HG03064 (cell line): ENCODE measurements around the gene TNRC18.
"Not testable (repeated sequence)": the region's sequence is repeated elsewhere in the genome, so short reads cannot be mapped to it uniquely, and the experiment has no call there.

Source experiments
- ATAC-seq: cut with Tn5 transposase; IDR thresholded peaks from one replicate; pipeline ENCODE4 v1.9.1; 2021; ENCODE audit warnings: low read depth; ENCODE audit not compliant: unreplicated experiment

Gene TNRC18

GRCh38 chr7:5423306-5423975 lies at the start of gene TNRC18:
Gene TNRC18 (minus strand): TSS chr7:5423834. CDS start chr7:5421246, 2,588 bp downstream.
- ATAC-seq, result no peak

DNA sequence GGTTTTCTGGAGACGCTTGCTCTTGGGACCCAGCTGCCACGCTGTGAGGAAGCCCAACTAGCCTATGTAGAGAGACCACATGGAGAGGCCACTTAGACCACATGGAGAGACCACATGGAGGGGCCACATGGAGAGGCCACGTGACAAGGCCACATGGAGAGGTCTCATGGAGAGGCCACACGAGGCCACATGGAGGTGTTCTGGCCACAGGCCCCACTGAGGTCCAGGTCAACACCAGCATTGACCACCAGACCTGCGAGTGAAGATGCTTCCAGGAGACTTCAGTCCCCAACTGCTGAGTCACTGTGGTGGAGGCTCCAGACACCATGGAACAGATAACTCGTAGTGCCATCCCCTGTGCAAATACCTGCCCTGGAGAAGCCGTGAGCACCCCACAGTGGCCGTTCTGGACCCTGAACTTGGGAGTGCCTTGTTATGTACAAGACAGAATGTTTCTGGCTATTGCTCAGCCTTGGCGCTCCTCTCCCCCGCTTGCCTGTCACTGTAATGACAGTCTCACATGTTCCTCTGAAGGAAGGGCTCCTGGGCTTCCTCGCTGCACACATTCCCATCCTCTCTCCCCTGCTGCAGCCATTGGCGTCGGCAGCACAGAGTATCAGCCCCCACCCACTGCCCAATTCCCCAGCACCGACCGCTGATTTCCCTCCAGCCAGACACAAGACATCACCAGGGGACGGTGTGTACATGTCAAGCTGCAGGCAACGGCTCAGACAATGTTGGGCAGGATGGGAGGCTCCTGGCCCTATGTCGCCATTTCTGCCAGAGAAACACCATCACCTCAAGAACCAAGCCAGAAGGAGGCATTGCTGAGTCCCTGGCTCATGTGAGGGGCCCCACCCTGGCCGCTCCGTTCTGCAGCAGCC lies 49.0 kb upstream of the TNRC18 start:
- ATAC-seq, result no peak

DNA sequence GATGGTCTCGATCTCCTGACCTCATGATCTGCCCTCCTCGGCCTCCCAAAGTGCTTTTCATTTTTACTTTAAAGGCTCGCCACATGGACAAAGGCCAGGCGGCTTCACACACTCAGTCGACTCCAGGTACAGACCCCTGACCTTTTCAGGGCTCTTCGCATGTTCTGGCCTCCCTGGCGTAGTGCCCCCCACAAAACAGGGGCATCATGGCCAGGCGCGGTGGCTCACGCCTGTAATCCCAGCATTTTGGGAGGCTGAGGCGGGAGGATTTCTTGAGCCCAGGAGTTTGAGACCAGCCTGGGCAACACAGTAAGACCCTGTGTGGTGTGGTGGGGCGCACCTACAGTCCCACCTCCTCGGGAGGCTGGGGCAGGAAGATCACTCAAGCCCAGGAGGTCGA lies 48.0 kb upstream of the TNRC18 start:
- ATAC-seq, result not testable (repeated sequence)

DNA sequence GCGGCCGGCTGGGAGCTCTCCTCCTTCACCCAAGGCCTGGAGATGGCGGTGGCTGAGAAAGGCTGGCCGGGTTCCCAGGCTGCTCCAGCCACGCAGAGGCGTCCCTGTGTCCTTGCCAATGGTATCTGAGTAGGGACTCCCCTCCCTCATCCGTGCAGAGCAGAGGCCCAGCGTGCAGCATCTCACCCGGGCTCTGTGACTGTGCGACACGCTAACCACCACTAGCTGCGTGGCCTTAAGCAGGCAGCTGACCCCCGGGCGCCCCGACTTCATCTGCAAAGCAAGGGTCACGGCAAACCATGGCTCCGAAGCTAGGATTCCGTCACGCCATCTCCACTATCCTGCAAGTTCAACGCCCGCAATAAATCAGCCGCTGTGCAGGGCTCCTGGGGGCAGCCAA lies 47.2 kb upstream of the TNRC18 start:
- ATAC-seq, result no peak

DNA sequence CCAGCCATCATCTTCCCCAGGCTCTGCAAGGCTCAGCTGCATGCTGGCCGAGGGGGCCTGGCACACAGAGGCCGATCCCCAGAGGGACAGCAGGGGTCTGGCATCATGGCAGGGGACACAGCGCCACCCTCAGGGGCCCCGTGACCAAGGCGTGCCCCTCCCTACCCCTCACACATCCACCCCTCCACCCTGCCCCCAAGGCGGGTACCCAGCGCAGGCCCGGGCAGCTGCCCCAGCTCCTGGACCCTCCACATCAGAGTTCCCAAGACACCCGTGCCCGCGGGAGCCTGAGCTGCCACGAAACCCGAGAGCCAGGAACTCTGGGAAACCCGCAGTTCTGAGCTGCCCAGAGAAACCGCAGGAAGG lies 46.5 kb upstream of the TNRC18 start:
- no peak for ATAC-seq

- no peak for ATAC-seq
Observed at GRCh38 chr7:5469375-5470166, 45.9 kb upstream of the TNRC18 start.

GRCh38 chr7:5467645-5468044 lies 44.0 kb upstream of the TNRC18 start:
- no peak for ATAC-seq

DNA sequence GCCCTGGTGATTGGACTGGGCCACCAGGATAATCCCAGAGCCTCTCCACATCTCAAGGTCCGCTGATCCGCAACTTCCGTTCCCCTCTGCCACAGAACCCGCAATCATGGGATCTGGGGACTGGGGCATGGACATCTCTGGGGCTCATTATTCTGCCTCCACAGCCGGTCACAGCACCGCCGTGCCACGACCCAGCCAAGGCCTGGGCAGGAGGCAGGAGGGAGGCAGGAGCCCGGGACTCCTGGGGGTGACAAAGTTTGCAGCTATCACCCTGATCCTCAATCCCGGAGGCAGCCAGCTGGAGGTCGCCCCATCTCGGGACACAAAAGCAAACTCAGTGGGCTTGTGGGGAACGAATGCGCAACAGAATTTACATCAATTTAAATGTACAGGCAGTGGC lies 42.9 kb upstream of the TNRC18 start:
- ATAC-seq, result no peak

DNA sequence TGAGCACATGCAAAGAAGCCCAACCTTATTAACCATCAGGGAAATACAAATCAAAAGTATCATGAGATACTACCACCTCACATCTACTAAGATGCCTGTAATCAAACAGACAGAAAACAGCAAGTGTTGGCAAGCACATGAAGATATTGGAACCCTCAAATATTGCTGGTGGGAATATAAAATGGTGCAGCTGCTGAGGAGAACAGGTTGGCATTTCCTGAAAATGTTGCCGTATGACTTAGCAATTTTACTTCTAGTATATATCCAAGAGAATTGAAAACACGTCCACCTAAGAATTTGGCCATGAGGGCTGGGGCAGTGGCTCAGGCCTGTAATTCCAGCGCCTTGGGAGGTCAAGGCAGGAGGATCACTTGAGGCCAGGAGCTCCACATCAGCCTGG lies 39.4 kb upstream of the TNRC18 start:
- no peak for ATAC-seq

GRCh38 chr7:5462216-5462615 lies 38.6 kb upstream of the TNRC18 start:
- no peak for ATAC-seq

GRCh38 chr7:5458921-5459480 lies 35.4 kb upstream of the TNRC18 start:
- no peak for ATAC-seq

- no peak for ATAC-seq
Observed at GRCh38 chr7:5457245-5457735, 33.7 kb upstream of the TNRC18 start.

GRCh38 chr7:5456409-5456808 lies 32.8 kb upstream of the TNRC18 start:
- ATAC-seq, result no peak

- ATAC-seq, result no peak
Observed at GRCh38 chr7:5455581-5456219, 32.1 kb upstream of the TNRC18 start.

- no peak for ATAC-seq
Observed at GRCh38 chr7:5455175-5455574, 31.5 kb upstream of the TNRC18 start.

DNA sequence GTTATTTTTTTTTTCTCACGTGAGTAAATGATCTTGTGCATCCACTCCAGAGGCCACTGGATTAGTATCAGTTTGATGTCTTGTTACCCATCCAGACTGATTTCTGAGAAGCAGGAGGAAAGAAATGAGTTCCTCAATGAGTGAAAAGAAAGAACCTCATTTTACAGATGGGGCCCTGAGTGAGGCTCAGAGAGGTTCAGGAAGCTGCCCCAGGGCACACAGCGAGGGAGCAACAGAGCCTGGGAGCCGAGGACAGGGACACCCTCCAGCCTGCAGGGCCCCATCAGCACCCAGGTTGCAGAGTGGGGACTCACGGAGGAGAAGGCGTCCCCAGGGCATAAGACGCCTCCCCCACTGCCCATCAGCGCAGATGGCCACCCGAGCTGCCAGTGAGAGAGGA lies 30.9 kb upstream of the TNRC18 start:
- ATAC-seq, result no peak

DNA sequence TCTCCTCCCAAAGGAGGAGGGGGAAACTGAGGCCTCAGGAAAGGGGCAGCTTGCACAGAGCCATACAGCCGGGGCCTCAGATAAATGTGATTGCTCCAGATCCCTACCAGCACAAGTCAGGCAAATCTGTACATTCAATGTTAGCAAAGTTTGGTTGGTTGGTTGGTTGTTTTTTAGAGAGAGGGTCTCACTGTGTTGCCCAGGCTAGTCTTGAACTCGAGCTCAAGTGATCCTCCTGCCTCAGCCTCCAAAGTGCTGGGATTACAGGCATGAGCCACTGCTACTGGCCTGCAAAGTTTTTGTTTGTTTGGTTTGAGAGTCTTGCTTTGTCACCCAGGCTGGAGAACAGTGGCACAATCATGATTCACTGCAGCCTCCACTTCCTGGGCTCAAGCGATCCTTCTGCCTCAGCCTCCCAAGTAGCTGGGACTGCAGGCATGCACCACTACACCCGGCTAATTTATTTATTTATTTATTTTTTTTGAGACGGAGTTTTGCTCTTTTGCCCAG lies 30.0 kb upstream of the TNRC18 start:
- ATAC-seq, result no peak

- no peak for ATAC-seq
Observed at GRCh38 chr7:5452937-5453540, 29.4 kb upstream of the TNRC18 start.

DNA sequence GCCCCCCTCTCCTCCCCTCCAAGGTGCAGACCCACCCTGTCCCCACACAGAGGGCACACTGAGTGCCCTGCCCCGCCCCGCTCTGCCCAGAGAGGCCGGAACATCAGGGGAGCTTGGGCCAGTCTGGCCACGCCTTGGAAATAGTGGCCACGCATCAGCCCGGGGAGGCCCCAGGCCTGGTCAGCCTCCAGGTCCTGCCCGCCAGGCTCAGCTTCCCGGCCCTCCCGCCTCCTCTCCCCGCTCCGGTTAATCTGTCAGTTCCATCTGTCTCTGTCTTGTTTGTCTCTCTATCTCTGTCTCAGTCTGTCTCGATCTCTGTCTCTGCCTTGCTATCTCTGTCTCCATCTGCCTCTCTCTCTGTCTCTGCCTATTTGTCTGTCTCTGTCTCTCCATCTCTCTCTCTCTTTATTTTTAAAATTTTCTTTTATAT lies 28.9 kb upstream of the TNRC18 start:
- ATAC-seq, result no peak

DNA sequence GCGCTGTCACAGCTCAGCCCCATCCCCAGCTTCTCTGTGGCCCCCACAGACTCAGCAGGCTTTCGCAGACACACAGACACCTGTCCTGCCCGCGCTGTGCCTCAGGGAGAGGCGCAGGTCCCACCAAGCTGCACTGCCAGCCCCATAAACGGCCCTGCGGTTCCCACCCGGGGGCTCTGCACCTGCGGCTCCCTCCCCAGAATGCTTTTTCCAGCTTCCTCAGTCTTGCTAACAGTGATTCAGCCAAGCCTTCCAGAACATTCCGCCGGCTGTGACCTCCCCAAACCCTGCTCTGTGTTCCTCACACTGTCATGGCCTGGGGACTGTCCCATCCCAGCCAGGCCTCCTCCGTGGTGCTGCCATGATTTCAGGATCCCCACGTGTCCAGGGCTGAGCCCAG lies 27.8 kb upstream of the TNRC18 start:
- no peak for ATAC-seq
